HG02840 (cell line): ENCODE measurements around the gene PRSS50.

Source experiments
- ATAC-seq: cut with Tn5 transposase; IDR thresholded peaks from one replicate; pipeline ENCODE4 v1.9.1; 2021; ENCODE audit warnings: mild to moderate bottlenecking, moderate library complexity, moderate number of reproducible peaks; ENCODE audit not compliant: unreplicated experiment, low FRiP score

The PRSS50 gene

GRCh38 chr3:46730819-46731218 lies 13.2 kb upstream of the PRSS50 start:
- no peak for ATAC-seq

GRCh38 chr3:46729038-46729437 lies 11.4 kb upstream of the PRSS50 start:
- no peak for ATAC-seq

- ATAC-seq, result no peak
These were observed 8.1 kb upstream of the PRSS50 start for GRCh38 chr3:46725621-46726314.

- ATAC-seq, result no peak
These were observed 6.8 kb upstream of the PRSS50 start for GRCh38 chr3:46724424-46724823.

GRCh38 chr3:46722443-46722842 lies 4.8 kb upstream of the PRSS50 start:
- no peak for ATAC-seq

GRCh38 chr3:46721009-46721408 lies 3.3 kb upstream of the PRSS50 start:
- ATAC-seq, result no peak

GRCh38 chr3:46719735-46720271 lies 2.1 kb upstream of the PRSS50 start:
- ATAC-seq, result no peak

- ATAC-seq, result no peak
These were observed 1.4 kb upstream of the PRSS50 start for GRCh38 chr3:46719044-46719565.

- no peak for ATAC-seq
These were observed 918 bp downstream of the PRSS50 start for GRCh38 chr3:46716461-46717441.

- ATAC-seq, result no peak
These were observed 2.0 kb downstream of the PRSS50 start for GRCh38 chr3:46715507-46716175.

GRCh38 chr3:46714728-46715506 lies 2.8 kb downstream of the PRSS50 start:
- no peak for ATAC-seq

- no peak for ATAC-seq
These were observed 3.6 kb downstream of the PRSS50 start for GRCh38 chr3:46713898-46714552.

GRCh38 chr3:46713050-46713897 lies 4.4 kb downstream of the PRSS50 start:
- no peak for ATAC-seq

- ATAC-seq, result no peak
These were observed 5.2 kb downstream of the PRSS50 start for GRCh38 chr3:46712191-46713049.

GRCh38 chr3:46711760-46712159 lies 5.9 kb downstream of the PRSS50 start:
- ATAC-seq, result no peak

- ATAC-seq, result no peak
These were observed 6.4 kb downstream of the PRSS50 start for GRCh38 chr3:46711305-46711704.

GRCh38 chr3:46710671-46711295 lies 6.9 kb downstream of the PRSS50 start:
- no peak for ATAC-seq
